CD4-positive, alpha-beta T cell treated with Interleukin-4 for 1 hour (primary cell): Measurements from ENCODE around the gene SH3BP4.

Experiments used
- DNase-seq, 2 donors: peaks; one replicate each; pipeline ENCODE4 v3.0.0-alpha.2; 2020 to 2022

Gene SH3BP4

GRCh38 chr2:234983011-234983726, 31.4 kb downstream of the SH3BP4 start:
- no peak for DNase-seq

- no peak for DNase-seq
Measured at GRCh38 chr2:234985608-234986245, 33.9 kb downstream of the SH3BP4 start.

DNA sequence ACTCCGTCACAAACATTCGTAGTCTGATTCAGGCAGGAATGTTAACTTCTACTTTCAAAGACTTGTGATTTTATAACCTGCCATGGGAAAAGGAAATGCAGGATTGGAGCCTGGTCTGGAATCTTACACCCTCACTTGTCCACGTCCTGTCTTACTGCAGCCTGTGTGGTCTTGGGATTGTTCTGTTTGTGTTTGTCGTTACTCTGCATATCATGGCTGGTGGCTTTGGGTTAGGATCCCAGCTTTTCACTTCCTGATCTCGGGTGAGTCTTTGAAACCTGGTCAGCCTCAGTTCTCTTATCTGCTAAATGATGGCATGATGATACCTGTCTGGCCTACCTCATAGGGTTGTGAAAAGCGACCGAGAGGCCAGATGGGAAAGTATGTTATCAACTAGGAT, 34.6 kb downstream of the SH3BP4 start:
- DNase-seq: no peak

- DNase-seq: no peak
Measured at GRCh38 chr2:234986876-234987720, 35.3 kb downstream of the SH3BP4 start.

DNA sequence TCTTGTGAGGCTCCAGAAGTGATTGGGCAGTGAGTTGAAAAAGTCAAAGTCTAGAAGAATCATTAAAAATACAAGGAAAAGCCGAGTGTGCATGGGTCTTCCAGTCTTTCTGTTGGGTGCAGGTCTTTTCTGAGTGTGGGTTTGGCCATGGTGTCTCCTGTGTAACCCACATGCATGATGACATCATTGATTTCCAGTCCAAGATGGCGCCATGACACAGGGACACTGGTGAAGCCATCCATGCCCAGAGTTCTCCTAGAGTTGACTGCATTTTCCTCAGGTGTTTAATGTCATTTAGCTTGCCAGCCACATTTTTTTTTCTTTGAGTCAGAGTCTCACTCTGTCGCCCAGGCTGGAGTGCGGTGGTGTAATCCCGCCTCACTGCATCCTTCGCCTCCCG, 35.9 kb downstream of the SH3BP4 start:
- DNase-seq: no peak

DNA sequence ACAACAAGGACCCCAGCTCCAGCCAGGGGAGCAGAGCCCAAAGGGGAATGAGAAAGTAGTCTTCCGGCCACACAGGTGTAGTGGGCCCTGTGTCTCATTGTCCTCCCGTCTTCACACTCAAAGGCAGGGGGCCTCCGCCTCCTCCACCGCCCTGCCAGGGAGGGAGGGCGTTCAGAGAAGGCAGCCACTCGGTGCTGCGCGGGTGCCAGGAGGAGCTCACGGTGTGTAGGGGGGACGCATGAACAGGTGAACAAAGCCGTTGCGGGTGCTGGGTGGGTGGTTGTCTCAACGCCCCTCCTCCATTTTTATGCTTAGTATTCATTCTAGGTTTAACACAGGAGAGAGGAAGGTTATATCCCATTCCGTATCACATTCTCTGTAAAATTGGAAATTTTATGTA, 36.7 kb downstream of the SH3BP4 start:
- DNase-seq: no peak

- no peak for DNase-seq
Measured at GRCh38 chr2:234989183-234989701, 37.4 kb downstream of the SH3BP4 start.

DNA sequence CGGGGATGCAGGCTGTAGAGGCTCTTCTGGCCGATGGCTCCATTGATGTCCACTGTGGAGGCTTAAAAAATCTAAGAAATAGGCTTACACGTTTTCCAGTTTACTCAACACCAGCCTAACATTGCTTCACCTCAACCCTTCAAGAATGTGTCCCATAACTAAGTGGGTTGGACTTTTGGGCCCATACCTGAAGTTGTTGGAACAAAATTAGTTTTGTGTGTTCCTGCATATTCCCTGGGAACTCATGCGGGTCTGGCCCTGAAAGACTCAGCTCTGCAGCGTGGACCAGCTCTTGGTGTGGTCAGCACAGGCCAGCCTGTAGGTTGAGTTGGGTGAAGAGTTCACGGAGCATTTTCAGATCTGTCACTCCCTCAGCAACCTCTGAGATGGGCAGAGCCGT, 38.5 kb downstream of the SH3BP4 start:
- no peak for DNase-seq

DNA sequence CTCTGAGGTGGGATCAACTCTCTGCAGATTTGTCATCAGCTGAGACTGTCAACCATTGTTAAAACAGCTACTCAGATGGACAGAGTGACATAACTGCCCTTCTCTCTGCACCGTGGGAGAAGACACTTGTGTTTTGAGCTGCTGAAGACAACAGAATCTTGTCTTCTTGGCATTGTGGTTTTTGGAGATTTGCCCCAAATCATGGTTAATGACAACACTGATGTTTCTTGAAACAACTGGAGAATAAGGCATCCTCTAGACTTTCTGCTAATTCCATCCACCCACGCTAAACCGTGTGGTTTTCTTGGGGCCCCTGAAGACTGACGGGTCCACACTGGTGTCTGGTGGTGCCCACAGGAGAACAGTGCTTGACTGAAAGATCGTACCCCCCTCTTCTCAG, 39.5 kb downstream of the SH3BP4 start:
- no peak for DNase-seq

GRCh38 chr2:234991793-234992192, 40.0 kb downstream of the SH3BP4 start:
- no peak for DNase-seq

- DNase-seq: no peak
Measured at GRCh38 chr2:234992196-234992595, 40.4 kb downstream of the SH3BP4 start.

DNA sequence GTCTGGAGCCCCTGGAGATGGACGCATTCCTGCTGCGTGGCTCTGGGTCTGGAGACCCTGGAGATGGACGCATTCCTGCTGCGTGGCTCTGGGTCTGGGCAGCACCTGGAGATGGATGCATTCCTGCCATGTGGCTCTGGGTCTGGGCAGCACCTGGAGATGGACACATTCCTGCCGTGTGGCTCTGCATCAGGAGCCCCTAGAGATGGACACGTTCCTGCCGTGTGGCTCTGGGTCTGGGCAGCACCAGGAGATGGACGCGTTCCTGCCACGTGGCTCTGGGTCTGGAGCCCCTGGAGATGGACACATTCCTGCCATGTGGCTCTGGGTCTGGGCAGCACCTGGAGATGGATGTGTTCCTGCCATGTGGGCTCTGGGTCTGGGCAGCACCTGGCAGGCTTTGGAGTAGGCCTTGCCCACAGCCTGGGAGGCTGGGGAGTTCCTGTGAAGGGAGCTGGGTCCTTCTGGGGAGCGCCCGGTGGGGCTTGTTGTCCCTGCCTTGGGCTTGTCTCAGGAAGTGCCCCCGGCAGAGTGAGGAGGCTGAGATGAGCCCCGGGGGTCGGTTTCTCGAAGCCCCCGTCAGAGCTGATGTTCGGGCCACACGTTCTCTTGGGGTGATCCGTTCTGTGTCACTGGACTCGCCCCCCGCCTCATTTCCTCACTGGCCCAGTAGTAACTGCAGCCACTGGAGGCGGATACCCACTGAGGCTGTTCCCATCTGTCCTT, 41.0 kb downstream of the SH3BP4 start:
- DNase-seq: no peak

- DNase-seq: no peak
Measured at GRCh38 chr2:234993541-234993981, 41.7 kb downstream of the SH3BP4 start.

DNA sequence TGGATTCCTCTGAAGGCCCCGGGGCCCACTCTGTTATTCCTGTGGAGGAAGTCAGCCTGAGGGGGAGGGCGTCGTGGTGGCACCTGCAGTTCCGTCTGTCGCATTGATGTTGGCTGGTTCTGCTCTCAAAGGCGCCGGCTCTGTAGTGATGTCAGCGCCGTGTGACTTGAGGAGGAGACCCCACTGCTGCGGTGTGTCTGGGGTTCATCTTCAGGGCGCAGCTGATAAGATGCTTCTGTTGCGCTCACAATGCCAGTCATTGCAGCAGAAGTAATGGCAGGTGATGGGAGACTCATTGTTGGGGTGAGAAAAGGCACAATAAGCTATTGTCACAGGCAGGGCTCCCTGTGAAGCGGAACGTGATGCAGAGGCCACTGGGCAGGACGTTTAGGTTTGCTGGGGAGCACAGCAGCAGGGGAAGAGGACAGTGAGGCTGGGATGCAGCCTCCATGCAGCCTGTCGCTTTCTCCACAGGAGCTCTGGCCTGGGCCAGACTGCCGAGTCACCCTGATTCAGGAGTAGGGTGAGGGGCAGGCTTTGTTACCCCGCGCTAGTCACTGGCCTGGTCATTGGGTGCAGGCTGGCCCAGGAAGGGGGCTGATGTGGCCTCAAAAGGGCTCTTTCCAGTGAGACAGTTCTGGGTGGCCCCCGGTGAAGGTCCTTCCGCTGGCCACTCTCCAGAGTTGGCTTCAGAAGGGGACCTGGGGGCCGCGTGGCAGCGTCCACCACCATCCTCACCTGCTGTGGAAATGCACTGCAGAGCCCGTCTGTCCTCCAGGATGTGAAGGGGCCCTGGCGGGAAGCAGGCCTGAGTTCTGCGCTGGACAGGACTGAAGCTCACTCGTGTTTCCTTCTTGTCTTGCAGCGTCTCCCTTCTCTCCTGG, 42.9 kb downstream of the SH3BP4 start:
- DNase-seq: no peak

DNA sequence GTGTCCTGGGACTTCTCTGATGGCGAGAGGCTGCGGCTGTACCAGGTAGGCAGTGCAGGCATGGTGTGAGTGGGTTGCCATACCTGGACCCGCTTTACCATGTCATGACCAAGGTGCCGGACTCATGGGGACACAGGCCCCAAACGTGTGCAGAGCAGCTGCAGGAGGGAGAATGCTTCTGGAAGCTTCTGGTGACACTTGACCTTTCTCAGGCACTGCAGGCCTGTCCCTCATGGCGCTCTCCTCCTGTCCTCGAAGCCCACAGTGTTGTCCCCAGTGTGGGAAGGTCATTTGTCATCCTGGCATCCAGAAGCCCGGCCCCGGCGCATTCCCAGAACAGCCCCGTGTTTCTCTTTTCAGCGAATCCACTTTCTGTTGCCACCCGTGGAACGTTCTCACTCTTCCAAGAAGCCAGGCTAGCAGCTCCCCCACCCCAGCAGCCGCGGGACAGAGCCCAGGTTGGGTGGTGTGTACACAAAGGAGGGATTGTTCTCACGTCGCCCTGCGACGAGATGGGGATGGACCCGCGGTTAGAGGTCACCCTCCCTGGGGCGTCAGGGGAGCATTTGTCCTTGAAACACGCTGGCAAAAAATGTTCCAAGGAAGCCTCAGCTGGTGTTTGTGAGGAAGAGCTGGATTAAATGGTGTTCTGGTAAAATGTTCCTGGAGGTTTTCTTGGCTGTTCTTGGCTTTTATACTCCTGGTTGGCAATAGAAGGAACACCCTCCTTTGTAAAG, 43.7 kb downstream of the SH3BP4 start:
- DNase-seq: no peak

DNA sequence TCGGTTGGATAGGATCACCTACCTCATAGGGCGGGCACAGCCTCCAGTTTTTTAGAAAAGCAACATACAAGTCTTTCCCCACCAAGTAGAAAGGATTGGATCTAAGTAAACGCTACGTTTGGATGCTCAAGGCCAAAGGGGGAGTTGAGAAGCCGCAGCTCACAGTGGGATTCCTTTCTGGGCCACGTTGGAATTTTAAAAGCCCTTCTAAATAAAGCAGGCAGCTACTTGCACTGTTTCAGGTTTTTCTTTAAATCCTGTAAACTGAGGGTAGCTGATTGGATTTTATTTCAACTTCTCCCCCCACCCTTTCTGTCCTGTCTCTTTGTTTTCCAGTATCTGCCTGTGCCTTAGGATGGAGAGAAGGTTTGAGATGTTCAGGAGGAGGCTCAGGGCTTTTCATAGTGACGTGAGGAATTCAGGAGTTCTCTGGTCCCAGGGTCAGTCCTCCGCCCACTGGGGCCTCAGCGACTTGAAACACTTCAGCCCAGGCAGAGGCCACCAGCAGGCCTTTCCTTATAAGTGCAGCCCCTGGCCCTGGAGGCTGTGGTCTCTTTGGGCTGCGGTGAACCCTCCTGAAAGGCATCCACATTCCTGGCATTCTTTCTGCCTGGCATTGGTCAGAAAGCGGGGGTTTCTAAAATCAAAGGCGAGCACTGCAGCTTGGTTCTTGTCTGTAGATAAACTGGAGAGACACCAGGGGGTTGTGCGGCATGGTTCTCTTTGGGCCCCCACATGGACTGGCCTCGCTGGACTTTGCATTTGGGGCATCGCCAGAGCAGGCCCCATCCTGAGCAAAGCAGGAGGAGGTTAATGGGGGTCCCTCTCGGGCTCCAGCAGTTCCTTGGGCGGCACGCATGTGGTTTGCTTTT, 44.5 kb downstream of the SH3BP4 start:
- no peak for DNase-seq

- no peak for DNase-seq
Measured at GRCh38 chr2:234996941-234997270, 45.1 kb downstream of the SH3BP4 start.

DNA sequence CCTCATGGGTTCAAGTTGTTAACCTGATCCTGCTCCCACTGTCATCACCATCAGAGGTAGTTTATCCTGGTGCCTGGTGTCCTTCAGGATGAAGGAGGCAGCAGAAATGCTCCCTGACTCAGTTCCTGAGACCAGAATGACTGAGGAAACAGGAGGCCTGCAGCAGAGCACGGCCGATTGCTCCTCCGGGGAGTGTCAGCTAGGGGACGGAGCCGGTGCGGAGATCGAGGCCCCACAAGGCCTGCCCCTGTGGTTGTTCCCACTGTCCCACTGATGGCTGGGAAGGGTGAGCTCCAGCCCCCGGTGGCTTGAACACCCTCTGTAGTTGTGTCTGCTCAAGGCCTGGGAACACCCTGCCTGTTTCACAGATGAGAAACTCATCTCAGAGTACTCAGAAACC, 45.6 kb downstream of the SH3BP4 start:
- no peak for DNase-seq

DNA sequence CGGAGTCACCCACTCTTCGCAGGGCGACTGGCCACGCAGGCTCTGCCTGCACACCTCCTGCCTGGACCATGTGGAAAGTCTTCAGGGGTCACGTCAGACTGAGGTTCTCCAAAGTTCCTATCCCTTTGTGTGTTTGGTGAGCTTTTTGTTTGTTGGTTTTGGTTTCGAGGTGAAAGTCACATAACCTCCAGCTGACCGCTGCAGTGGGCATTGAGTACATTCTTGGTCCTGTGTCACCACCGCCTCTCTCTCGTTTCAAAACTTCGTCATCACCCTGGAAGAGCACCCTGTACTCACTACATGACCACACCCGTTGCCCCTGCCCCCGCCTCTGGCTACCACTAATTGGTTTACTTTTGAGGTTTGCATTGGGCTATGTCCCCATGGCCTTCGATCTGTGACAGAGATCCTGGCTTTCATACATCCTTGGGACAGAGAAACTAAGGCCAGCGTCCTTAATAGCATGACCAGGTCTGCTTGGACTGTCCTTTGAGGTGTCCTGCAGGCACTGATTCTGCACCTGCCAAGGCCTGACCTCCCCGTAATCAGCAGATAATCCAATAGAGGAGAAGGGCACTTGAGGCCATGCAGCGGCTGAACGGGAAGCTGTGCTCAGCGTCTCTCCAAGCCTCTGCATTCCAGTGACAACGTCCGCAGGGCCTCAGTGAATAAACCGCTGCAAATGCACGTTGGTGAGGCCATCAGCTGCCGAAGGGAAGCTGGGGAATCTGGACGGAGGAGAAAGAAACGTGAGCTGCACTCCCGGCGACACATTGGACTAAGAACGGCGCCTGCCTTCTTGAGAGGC, 46.8 kb downstream of the SH3BP4 start:
- no peak for DNase-seq
